GM18520 (cell line): ENCODE data around the gene PALD1.

Experiments
- ATAC-seq: cut with Tn5 transposase; IDR thresholded peaks from one replicate; pipeline ENCODE4 v1.9.1; 2021; ENCODE audit not compliant: unreplicated experiment

PALD1 gene

GRCh38 chr10:70534281-70534680 lies 55.7 kb downstream of the PALD1 start:
- no peak for ATAC-seq

- no peak for ATAC-seq
These were observed 56.4 kb downstream of the PALD1 start for GRCh38 chr10:70535001-70535400.

GRCh38 chr10:70535451-70535850 lies 56.9 kb downstream of the PALD1 start:
- ATAC-seq: no peak

GRCh38 chr10:70536196-70536861 lies 57.8 kb downstream of the PALD1 start:
- ATAC-seq: no peak

- no peak for ATAC-seq
These were observed 59.0 kb downstream of the PALD1 start for GRCh38 chr10:70537398-70538194.

DNA sequence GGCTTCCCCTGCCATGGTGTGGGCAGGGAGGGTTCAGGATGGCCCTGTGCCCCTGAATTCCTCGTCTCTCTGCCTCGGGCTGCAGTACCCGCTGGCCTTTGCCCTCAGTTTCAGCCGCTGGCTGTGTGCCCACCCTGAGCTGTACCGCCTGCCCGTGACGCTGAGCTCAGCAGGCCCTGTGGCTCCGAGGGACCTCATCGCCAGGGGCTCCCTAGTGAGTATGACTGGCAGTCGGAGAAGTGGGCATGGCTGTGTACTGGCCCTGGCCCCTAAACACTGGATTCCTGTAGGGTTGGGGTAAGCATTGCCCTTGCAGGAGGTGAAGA lies 59.6 kb downstream of the PALD1 start:
- ATAC-seq: no peak

GRCh38 chr10:70538731-70539338 lies 60.3 kb downstream of the PALD1 start:
- no peak for ATAC-seq

GRCh38 chr10:70539471-70539870 lies 60.9 kb downstream of the PALD1 start:
- ATAC-seq: no peak

DNA sequence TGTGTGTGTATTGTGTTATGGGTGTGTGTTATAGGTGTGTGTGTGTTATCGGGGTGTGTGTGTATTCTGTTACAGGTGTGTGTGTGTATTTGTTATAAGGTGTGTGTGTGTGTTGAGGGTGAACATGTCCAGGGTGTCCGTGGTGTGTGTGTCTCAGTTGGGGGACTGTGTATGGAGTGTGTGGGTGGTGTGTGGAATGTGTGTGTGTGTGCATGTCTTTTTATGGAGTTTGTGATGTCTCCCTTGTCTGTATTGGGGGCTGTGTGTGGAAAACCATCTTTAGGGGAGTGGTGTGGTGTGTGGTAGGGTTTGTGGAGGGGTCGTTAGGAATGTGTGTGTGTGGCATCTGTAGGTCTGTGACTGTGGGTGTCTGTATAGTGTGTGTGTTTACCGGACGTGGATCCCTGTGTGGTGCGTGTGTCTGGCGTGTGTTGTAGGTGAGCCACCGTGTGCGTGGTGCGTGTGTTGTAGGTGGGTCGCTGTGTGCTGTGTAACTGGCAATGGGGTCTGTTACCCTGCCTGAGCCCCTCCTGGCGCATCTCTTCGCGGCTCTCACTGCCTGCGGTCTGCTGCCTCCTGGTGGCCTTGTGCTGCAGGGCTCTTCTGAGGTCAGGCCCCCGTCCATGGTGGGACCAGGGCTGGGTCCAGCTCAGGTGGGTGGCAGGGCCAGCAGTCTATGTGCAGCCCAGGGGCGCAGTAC lies 61.7 kb downstream of the PALD1 start:
- ATAC-seq: no peak

DNA sequence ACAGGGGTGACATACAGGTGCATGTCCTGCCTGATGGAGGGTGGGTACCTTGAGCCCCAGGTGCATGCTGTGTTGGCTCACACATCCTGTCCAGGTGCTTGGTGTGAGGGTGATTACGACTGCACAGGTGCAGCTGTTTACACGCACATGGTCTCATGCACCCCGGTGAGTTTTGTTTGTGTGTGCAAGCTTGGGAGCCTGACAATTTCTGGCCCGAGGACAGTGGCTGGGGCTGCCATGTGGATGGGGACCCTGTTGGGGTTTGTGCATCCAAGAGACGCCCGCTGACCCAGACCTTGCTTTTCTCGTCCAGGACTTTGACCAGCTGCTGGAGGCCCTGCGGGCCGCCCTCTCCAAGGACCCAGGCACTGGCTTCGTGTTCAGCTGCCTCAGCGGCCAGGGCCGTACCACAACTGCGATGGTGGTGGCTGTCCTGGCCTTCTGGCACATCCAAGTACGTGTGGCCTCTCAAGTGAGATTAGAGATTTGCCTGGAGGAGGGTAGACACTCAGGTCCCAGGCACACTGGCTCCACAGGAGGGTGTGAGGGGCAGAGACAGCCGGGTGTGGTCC lies 62.3 kb downstream of the PALD1 start:
- no peak for ATAC-seq

- no peak for ATAC-seq
These were observed 63.4 kb downstream of the PALD1 start for GRCh38 chr10:70541736-70542564.

DNA sequence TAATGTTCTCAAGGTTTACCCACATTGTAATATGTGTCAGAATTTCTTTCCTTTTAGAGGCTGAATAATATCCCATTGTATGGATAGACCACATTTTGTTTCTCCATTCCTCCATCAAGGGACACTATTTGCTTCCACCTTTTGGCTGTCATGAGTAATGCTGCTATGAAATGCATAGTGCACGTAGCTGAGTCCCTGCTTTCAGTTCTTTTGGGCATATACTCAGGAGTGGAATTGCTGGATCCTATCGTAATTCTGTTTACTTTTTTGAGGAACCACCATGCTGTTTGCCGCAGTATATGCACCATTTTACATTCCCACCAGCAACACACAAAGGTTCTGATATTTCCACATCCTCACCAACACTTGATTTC lies 64.0 kb downstream of the PALD1 start:
- no peak for ATAC-seq

DNA sequence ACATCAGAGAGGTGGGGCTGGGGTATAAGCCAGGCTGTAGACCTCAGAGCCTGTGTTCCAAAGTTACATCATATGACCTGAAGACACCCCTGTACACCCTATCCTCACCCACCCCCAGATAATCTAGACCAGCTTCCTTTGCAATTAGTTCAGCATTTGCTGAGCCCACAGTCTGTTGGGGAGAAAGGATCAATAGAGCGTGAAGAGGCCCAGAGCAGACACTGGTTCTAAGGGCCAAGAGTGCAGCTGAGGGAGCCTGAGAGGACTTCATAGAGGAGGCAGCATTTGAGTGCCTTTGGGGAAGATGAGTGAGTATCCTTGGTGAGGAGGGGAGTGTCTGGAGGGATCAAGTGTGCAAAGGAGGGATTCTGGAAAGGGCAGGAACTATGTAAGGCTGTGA lies 65.3 kb downstream of the PALD1 start:
- no peak for ATAC-seq

- ATAC-seq: no peak
These were observed 66.1 kb downstream of the PALD1 start for GRCh38 chr10:70544431-70545340.

- no peak for ATAC-seq
These were observed 68.0 kb downstream of the PALD1 start for GRCh38 chr10:70546584-70546983.

DNA sequence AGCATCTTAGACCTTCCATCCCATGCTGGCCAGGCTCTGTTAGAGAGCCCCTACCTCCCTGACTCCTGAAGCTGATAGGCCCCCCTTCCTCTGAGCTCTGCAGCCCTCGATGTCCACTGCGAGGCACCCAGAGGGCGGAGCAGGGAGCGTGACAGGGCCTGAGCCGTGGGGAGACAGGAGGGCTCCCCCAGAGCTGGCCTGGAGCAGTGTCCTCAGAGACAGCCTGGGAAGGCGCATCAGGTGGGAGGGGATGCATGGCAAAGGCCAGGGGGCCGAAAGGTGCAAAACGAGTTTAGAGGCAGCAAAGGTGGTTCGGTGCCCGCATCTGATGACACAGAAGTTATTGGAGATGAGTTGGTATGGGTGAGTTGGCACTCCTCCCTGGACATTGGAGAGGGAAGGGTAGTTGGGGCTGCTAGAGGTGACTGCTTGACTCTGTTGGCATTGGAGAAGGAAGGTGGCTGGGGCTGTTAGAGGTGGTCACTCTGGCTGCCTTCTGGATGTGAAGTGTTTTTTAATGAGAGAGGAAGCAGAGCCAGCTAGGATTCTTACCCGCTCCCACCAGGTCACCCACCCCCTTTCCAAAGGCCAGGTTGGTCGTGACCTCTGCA lies 70.9 kb downstream of the PALD1 start:
- ATAC-seq: no peak

GRCh38 chr10:70549962-70550458 lies 71.4 kb downstream of the PALD1 start:
- ATAC-seq: no peak

- ATAC-seq: no peak
These were observed 71.9 kb downstream of the PALD1 start for GRCh38 chr10:70550459-70550858.

- ATAC-seq: no peak
These were observed 72.9 kb downstream of the PALD1 start for GRCh38 chr10:70551466-70551865.
